Neural cell (in vitro differentiated cells): ENCODE data around the gene SYT10. TPM values are rescaled to one million over a fixed set of nuclear protein-coding genes. Genes with fewer than 3 reads are reported as not detected.

Experiments used
- H2AFZ ChIP-seq: fragments of 200-600, 300-800 bp; sonication (generic), shearing (Covaris generic); 2 replicates; pipeline ENCODE4 v1.6.0; 2014; ENCODE audit warnings: low read depth, mild to moderate bottlenecking, antibody characterized with exemption, low read length, moderate library complexity
- H3F3A ChIP-seq: fragments of 200-600 bp; shearing (Covaris generic); 2 replicates; pipeline ENCODE4 v1.6.1; 2016; ENCODE audit warnings: mild to moderate bottlenecking, moderate library complexity, mixed read lengths, antibody characterized with exemption, low read length; ENCODE audit not compliant: insufficient read depth, poor library complexity, severe bottlenecking
- H3K27ac ChIP-seq: fragments of 200-600, 300-800 bp; sonication (generic), shearing (Covaris generic); 2 replicates; pipeline ENCODE4 v1.5.1; 2014; ENCODE audit warnings: mild to moderate bottlenecking, low read length, moderate library complexity
- H3K27me3 ChIP-seq: fragments of 300-800, 200-600 bp; sonication (generic), shearing (Covaris generic); 2 replicates; pipeline ENCODE4 v1.6.0; 2014; ENCODE audit warnings: mild to moderate bottlenecking, low read depth, low read length, moderate library complexity; ENCODE audit not compliant: insufficient read depth
- H3K36me3 ChIP-seq: fragments of 300-800, 200-600 bp; sonication (generic), shearing (Covaris generic); 2 replicates; pipeline ENCODE4 v1.5.1; 2014; ENCODE audit warnings: mild to moderate bottlenecking, antibody characterized with exemption, low read length, moderate library complexity; ENCODE audit not compliant: insufficient read depth
- H3K4me2 ChIP-seq: fragments of 300-800, 200-600 bp; sonication (generic), shearing (Covaris generic); 2 replicates; pipeline ENCODE4 v1.6.0; 2014; ENCODE audit warnings: mild to moderate bottlenecking, low read length
- H3K4me3 ChIP-seq: fragments of 300-800, 200-600 bp; sonication (generic), shearing (Covaris generic); 2 replicates; pipeline ENCODE4 v1.5.1; 2014; ENCODE audit warnings: mild to moderate bottlenecking, low read length, moderate library complexity
- H3K79me2 ChIP-seq: fragments of 200-600 bp; shearing (Covaris generic); replicated peaks from 2 replicates; pipeline ENCODE4 v1.6.0; 2014; ENCODE audit warnings: mild to moderate bottlenecking, low read length, moderate library complexity; ENCODE audit not compliant: insufficient read depth
- H3K9ac ChIP-seq: fragments of 300-800, 200-600 bp; sonication (generic), shearing (Covaris generic); 2 replicates; pipeline ENCODE4 v1.6.1; 2016; ENCODE audit warnings: mild to moderate bottlenecking, low read length, mixed read lengths
- H3K9me2 ChIP-seq: fragments of 200-600 bp; shearing (Covaris generic); 2 replicates; pipeline ENCODE4 v1.6.1; 2016; ENCODE audit warnings: mild to moderate bottlenecking, low read length, mixed read lengths; ENCODE audit not compliant: insufficient read depth
- H3K9me3 ChIP-seq: fragments of 200-600, 300-800 bp; sonication (generic), shearing (Covaris generic); 2 replicates; pipeline ENCODE4 v1.6.1; 2016; ENCODE audit warnings: mild to moderate bottlenecking, mixed run types, low read length, moderate library complexity, mixed read lengths
- H4K20me1 ChIP-seq: fragments of 200-600 bp; shearing (Covaris generic); 2 replicates; pipeline ENCODE4 v1.6.1; 2016; ENCODE audit warnings: mild to moderate bottlenecking, mixed run types; ENCODE audit not compliant: insufficient read depth
- CTCF ChIP-seq: fragments of 450-650 bp; IDR thresholded peaks from 2 replicates; pipeline ENCODE4 v1.5.1; 2014; ENCODE audit warnings: antibody characterized with exemption, mild to moderate bottlenecking, moderate library complexity; ENCODE audit not compliant: poor library complexity, severe bottlenecking
- EP300 ChIP-seq: fragments of 450-650 bp; conservative IDR thresholded peaks from 2 replicates; pipeline ENCODE4 v1.6.1; 2014; ENCODE audit warnings: antibody characterized with exemption, mild to moderate bottlenecking, moderate library complexity; ENCODE audit not compliant: poor library complexity, severe bottlenecking
- EZH2 ChIP-seq: fragments of 200-600, 300-800 bp; shearing (Covaris generic), sonication (generic); IDR thresholded peaks from 2 replicates; pipeline ENCODE4 v1.6.1; 2014; ENCODE audit warnings: antibody characterized with exemption, low read length, borderline replicate concordance, mild to moderate bottlenecking; ENCODE audit not compliant: insufficient read depth, poor library complexity, severe bottlenecking
- MXI1 ChIP-seq: fragments of 450-650 bp; conservative IDR thresholded peaks from 2 replicates; pipeline ENCODE4 v1.6.1; 2014; ENCODE audit warnings: antibody characterized with exemption, mild to moderate bottlenecking; ENCODE audit not compliant: poor library complexity, severe bottlenecking
- POLR2AphosphoS5 ChIP-seq: IDR thresholded peaks from 2 replicates; pipeline ENCODE4 v1.6.1; 2012
- RAD21 ChIP-seq: fragments of 450-650 bp; conservative IDR thresholded peaks from 2 replicates; pipeline ENCODE4 v1.6.1; 2014; ENCODE audit warnings: antibody characterized with exemption, mild to moderate bottlenecking, moderate library complexity
- REST ChIP-seq: IDR thresholded peaks from 2 replicates; pipeline ENCODE4 v1.6.1; 2012; ENCODE audit warnings: borderline replicate concordance
- SMC3 ChIP-seq: fragments of 450-650 bp; conservative IDR thresholded peaks from 2 replicates; pipeline ENCODE4 v1.6.1; 2014; ENCODE audit warnings: antibody characterized with exemption, mild to moderate bottlenecking, moderate library complexity; ENCODE audit not compliant: poor library complexity
- TAF1 ChIP-seq: IDR thresholded peaks from 2 replicates; pipeline ENCODE4 v1.6.1; 2012; ENCODE audit warnings: low read depth
- polyA minus RNA-seq: library from RNA; depleted of rRNA, polyadenylated mRNA; stranded (reverse); fragments of >200 nt; gene quantifications from 2 replicates; pipeline ENCODE4 v1.2.3, GENCODE V29; 2014
- polyA plus RNA-seq: library from polyadenylated mRNA; depleted of rRNA; stranded (reverse); fragments of >200 nt; gene quantifications from 2 replicates; pipeline ENCODE4 v1.2.3, GENCODE V29; 2014

The SYT10 gene
- 12.3 and 15.9 TPM in 2 replicates for polyA plus RNA-seq
- 47.6 and 50.4 TPM in 2 replicates for polyA minus RNA-seq

GRCh38 chr12:33439587-33440011, at the start of gene SYT10:
SYT10 (minus strand) TSS chr12:33439819; CDS start chr12:33439522, 297 bp downstream.
- peaks cover 5% of the 10 kb centered on the region for H3K27me3 ChIP-seq

GRCh38 chr12:33488036-33488435, 48.4 kb upstream of the SYT10 start:
- H4K20me1 ChIP-seq, result no peaks in the 10 kb centered on the region
- H3K79me2 ChIP-seq, result no peaks in the 10 kb centered on the region
- no peaks in the 10 kb centered on the region for H3K27me3 ChIP-seq
- H3K4me3 ChIP-seq, result no peak overlapping the region
- no peak overlapping the region for H3K4me2 ChIP-seq
- H3K36me3 ChIP-seq, result no peaks in the 10 kb centered on the region
- no peak overlapping the region for H3K9ac ChIP-seq
- no peaks in the 10 kb centered on the region for H3K9me2 ChIP-seq
- no peaks in the 10 kb centered on the region for H3F3A ChIP-seq
- H2AFZ ChIP-seq, result no peak overlapping the region
- H3K9me3 ChIP-seq, result no peaks in the 10 kb centered on the region
- no peak overlapping the region for H3K27ac ChIP-seq
- TF ChIP-seq EP300 (no peak), EZH2 (no peak), TAF1 (no peak), RAD21 (no peak), MXI1 (no peak), CTCF (no peak)

More at GRCh38 chr12:33439587-33440011, at the start of gene SYT10:
- Histone ChIP-seq H3K27ac (peak within 1 kb of the TSS; percentile 61), H3K4me3 (peak within 1 kb of the TSS; percentile 85), H3K36me3 (no peaks in the 10 kb centered on the region), H3K9me2 (no peaks in the 10 kb centered on the region), H3K79me2 (peaks cover 20% of the 10 kb centered on the region), H3K9me3 (no peaks in the 10 kb centered on the region), H2AFZ (peak within 1 kb of the TSS; percentile 66), H4K20me1 (no peaks in the 10 kb centered on the region), H3F3A (no peaks in the 10 kb centered on the region), H3K9ac (peak within 1 kb of the TSS; percentile 71), H3K4me2 (peak within 1 kb of the TSS; percentile 52)
- peak; percentile 58 for TF ChIP-seq RAD21
- no peak for TF ChIP-seq POLR2AphosphoS5
- TF ChIP-seq EZH2, result no peak
- TF ChIP-seq CTCF, result peak; percentile 16
- no peak for TF ChIP-seq TAF1
- TF ChIP-seq REST, result no peak
- TF ChIP-seq SMC3, result peak; percentile 57
- peak; percentile 59 for TF ChIP-seq MXI1
- TF ChIP-seq EP300, result peak; percentile 16
